Measurements from ENCODE around the gene EP400.
A peak's percentile ranks its signal among the peaks of the same experiment; 100 is the strongest.

The EP400 gene

GRCh38 chr12:132083941-132084620, 134.3 kb downstream of the EP400 start:
- peaks cover 19% of the 10 kb centered on the region for H3K79me2 ChIP-seq (ENCODE audit: low read length)
- H3K4me2 ChIP-seq (ENCODE audit: low read length): peak overlapping the region; percentile 95
- H3K27me3 ChIP-seq (ENCODE audit: low read depth, low read length): no peaks in the 10 kb centered on the region
- peaks cover 6% of the 10 kb centered on the region for H3K36me3 ChIP-seq (replicated peaks; ENCODE audit: low read depth, low read length)
- H3K9ac ChIP-seq (ENCODE audit: low read length): peak overlapping the region; percentile 83
- peaks cover 25% of the 10 kb centered on the region for H3K4me1 ChIP-seq (ENCODE audit: low read length)
- peak overlapping the region; percentile 68; the same call in 1 of the 2 replicates for H2AFZ ChIP-seq (ENCODE audit: low read depth, low read length)
- no peaks in the 10 kb centered on the region for H4K20me1 ChIP-seq (ENCODE audit: insufficient read depth, low read length)
- H3K9me3 ChIP-seq (ENCODE audit: insufficient read depth, low read length): no peaks in the 10 kb centered on the region
- no peak for TF ChIP-seq CTCF (IDR thresholded peaks at IDR 0.05; ENCODE audit: low read depth, low read length)
- peak overlapping the region; percentile 30; the same call in 1 of the 2 replicates for H3K27ac ChIP-seq (ENCODE audit: low read length)
- H3K4me3 ChIP-seq (ENCODE audit: low read length): peak overlapping the region; percentile 97

- Histone ChIP-seq H3K9me3 (ENCODE audit: insufficient read depth, low read length) (no peaks in the 10 kb centered on the region), H3K27ac (ENCODE audit: low read length) (peak overlapping the region; percentile 30)
- TF ChIP-seq CTCF (IDR thresholded peaks at IDR 0.05; ENCODE audit: low read depth, low read length) (no peak), EZH2phosphoT487 (IDR thresholded peaks at IDR 0.05; ENCODE audit: low read depth) (no peak)
Measured at GRCh38 chr12:132084621-132085290, 135.0 kb downstream of the EP400 start.

GRCh38 chr12:132085291-132085635, 135.5 kb downstream of the EP400 start:
- H2AFZ ChIP-seq (ENCODE audit: low read depth, low read length): peak overlapping the region; percentile 36; the same call in 1 of the 2 replicates
- H3K4me1 ChIP-seq (ENCODE audit: low read length): peaks cover 22% of the 10 kb centered on the region
- peak overlapping the region; percentile 83 for H3K9ac ChIP-seq (ENCODE audit: low read length)
- peak overlapping the region; percentile 97 for H3K4me3 ChIP-seq (ENCODE audit: low read length)
- H3K9me3 ChIP-seq (ENCODE audit: insufficient read depth, low read length): no peaks in the 10 kb centered on the region
- H3K79me2 ChIP-seq (ENCODE audit: low read length): peaks cover 26% of the 10 kb centered on the region
- H3K27me3 ChIP-seq (ENCODE audit: low read depth, low read length): no peaks in the 10 kb centered on the region
- H3K4me2 ChIP-seq (ENCODE audit: low read length): peak overlapping the region; percentile 88
- TF ChIP-seq EZH2phosphoT487 (IDR thresholded peaks at IDR 0.05; ENCODE audit: low read depth): no peak
- no peak for TF ChIP-seq CTCF (IDR thresholded peaks at IDR 0.05; ENCODE audit: low read depth, low read length)
- H4K20me1 ChIP-seq (ENCODE audit: insufficient read depth, low read length): no peaks in the 10 kb centered on the region
- peaks cover 14% of the 10 kb centered on the region for H3K36me3 ChIP-seq (replicated peaks; ENCODE audit: low read depth, low read length)
- peak overlapping the region; percentile 12 for H3K27ac ChIP-seq (ENCODE audit: low read length)

More at GRCh38 chr12:132084621-132085290, 135.0 kb downstream of the EP400 start:
- Histone ChIP-seq H3K9ac (ENCODE audit: low read length) (peak overlapping the region; percentile 83), H3K79me2 (ENCODE audit: low read length) (peaks cover 25% of the 10 kb centered on the region), H3K27me3 (ENCODE audit: low read depth, low read length) (no peaks in the 10 kb centered on the region), H3K36me3 (replicated peaks; ENCODE audit: low read depth, low read length) (peaks cover 13% of the 10 kb centered on the region), H3K4me1 (ENCODE audit: low read length) (peaks cover 25% of the 10 kb centered on the region), H3K4me2 (ENCODE audit: low read length) (peak overlapping the region; percentile 88), H3K4me3 (ENCODE audit: low read length) (peak overlapping the region; percentile 97), H4K20me1 (ENCODE audit: insufficient read depth, low read length) (no peaks in the 10 kb centered on the region), H2AFZ (ENCODE audit: low read depth, low read length) (peak overlapping the region; percentile 36; the same call in 1 of the 2 replicates)

- no peaks in the 10 kb centered on the region for H3K27me3 ChIP-seq (ENCODE audit: low read depth, low read length)
- no peak overlapping the region for H2AFZ ChIP-seq (ENCODE audit: low read depth, low read length)
- H3K4me1 ChIP-seq (ENCODE audit: low read length): peaks cover 7% of the 10 kb centered on the region
- H3K4me2 ChIP-seq (ENCODE audit: low read length): no peak overlapping the region
- H3K27ac ChIP-seq (ENCODE audit: low read length): no peak overlapping the region
- no peak overlapping the region for H3K9ac ChIP-seq (ENCODE audit: low read length)
- H3K9me3 ChIP-seq (ENCODE audit: insufficient read depth, low read length): no peaks in the 10 kb centered on the region
- H3K4me3 ChIP-seq (ENCODE audit: low read length): no peak overlapping the region
- H4K20me1 ChIP-seq (ENCODE audit: insufficient read depth, low read length): no peaks in the 10 kb centered on the region
- TF ChIP-seq EZH2phosphoT487 (IDR thresholded peaks at IDR 0.05; ENCODE audit: low read depth) (no peak), CTCF (IDR thresholded peaks at IDR 0.05; ENCODE audit: low read depth, low read length) (no peak)
- peaks cover 24% of the 10 kb centered on the region for H3K36me3 ChIP-seq (replicated peaks; ENCODE audit: low read depth, low read length)
- peaks cover 26% of the 10 kb centered on the region for H3K79me2 ChIP-seq (ENCODE audit: low read length)
Measured at GRCh38 chr12:132089407-132089910, 139.7 kb downstream of the EP400 start.

Data from OCI-LY3 (cell line).